Eye (tissue), 1 donor: ENCODE measurements around the gene YLPM1.
A peak's percentile ranks its signal among the peaks of the same experiment; 100 is the strongest.

Experiments used
- DNase-seq: peaks from one replicate; pipeline ENCODE4 v3.0.0-alpha.2; 2015

Gene YLPM1

GRCh38 chr14:74879427-74880182 lies 116.5 kb downstream of the YLPM1 start:
- DNase-seq = no peak

- DNase-seq = peak; percentile 96
These were observed 118.5 kb downstream of the YLPM1 start, which contains the start of gene DLST for GRCh38 chr14:74881431-74882102. Gene DLST, plus strand, starts transcription at chr14:74881916. Its CDS starts 38 bp downstream, at chr14:74881954.

GRCh38 chr14:74882103-74882920 lies 119.2 kb downstream of the YLPM1 start:
- no peak for DNase-seq
